Mucosa of descending colon (tissue), 3 donors: Measurements from ENCODE around the gene RAD51B. TPM values are rescaled to one million over a fixed set of nuclear protein-coding genes. Genes with fewer than 3 reads are reported as not detected.

Experiments used
- ATAC-seq: fragments of 200-7000 bp; cut with Tn5 transposase; one replicate; pipeline ENCODE4 v1.9.1; 2020; ENCODE audit warnings: mild to moderate bottlenecking, moderate library complexity
- DNase-seq, 3 donors: peaks; one replicate each; pipeline ENCODE4 v3.0.0-alpha.2; 2020
- H3K36me3 ChIP-seq: fragments of 200-600 bp; one replicate; pipeline ENCODE4 v1.8.0; 2021; ENCODE audit warnings: low read depth, mild to moderate bottlenecking
- H3K4me1 ChIP-seq: fragments of 200-600 bp; one replicate; pipeline ENCODE4 v1.8.0; 2021; ENCODE audit warnings: low read depth, mild to moderate bottlenecking
- H3K4me3 ChIP-seq: fragments of 200-600 bp; one replicate; pipeline ENCODE4 v1.8.0; 2021; ENCODE audit warnings: mild to moderate bottlenecking
- H3K9me3 ChIP-seq: fragments of 200-600 bp; one replicate; pipeline ENCODE4 v1.8.0; 2021; ENCODE audit warnings: mild to moderate bottlenecking
- CTCF ChIP-seq: fragments of 200-600 bp; IDR thresholded peaks from one replicate; pipeline ENCODE4 v1.8.0; 2022; ENCODE audit warnings: antibody characterized with exemption, mild to moderate bottlenecking
- intact Hi-C, 2 donors: fragments of 100-400 bp; cut with DNase I in 1 of 2; cut with micrococcal nuclease in 1 of 2; formaldehyde crosslinking; loops; one replicate each; pipeline versions ENCODE4 v1.11.0 to v1.11.1; 2022; cut with DNase I, micrococcal nuclease
- total RNA-seq, 3 donors: library from RNA; stranded (reverse); fragmentation: NEBNext Ultra II Directional in 2 of 3; extraction: Animal tissue kit (Norgen Biotek cat#: 25700) in 2 of 3; gene quantifications; one replicate each; pipeline versions ENCODE4 v1.2.1 to v1.2.4, GENCODE V29; 2021 to 2023
- donor health status: DM: no; HTN: no; CAD: no; lungs with moderate emphysema.
- donor health status: DM: no; HTN: no; CAD: no.
- donor health status: DM: no; HTN: yes; CAD: no.

Gene RAD51B
- total RNA-seq, 3 donors from 2014 or later = 15.8 to 23.3 (median 20.9) TPM

- no peak overlapping the region for H3K4me3 ChIP-seq
- TF ChIP-seq CTCF = no peak
- peaks cover 32% of the 10 kb centered on the region for H3K4me1 ChIP-seq
- ATAC-seq (no peak), DNase-seq (no peak)
- intact Hi-C loops = no loop called here
- H3K36me3 ChIP-seq = no peaks in the 10 kb centered on the region
- no peaks in the 10 kb centered on the region for H3K9me3 ChIP-seq
Measured at GRCh38 chr14:68238976-68239375, 419.4 kb downstream of the RAD51B start.

- ATAC-seq = peak; percentile 81
- DNase-seq = peak in 1 of 3 donors; percentile 62
- Histone ChIP-seq H3K9me3 (no peaks in the 10 kb centered on the region), H3K4me1 (peaks cover 42% of the 10 kb centered on the region), H3K4me3 (no peak overlapping the region), H3K36me3 (no peaks in the 10 kb centered on the region)
- intact Hi-C loops = loop anchor here in 1 of 2 donors (10.0 kb wide), 1 partner anchor 575 kb away; no protein-coding TSS in a partner anchor
- TF ChIP-seq CTCF = no peak
Measured at GRCh38 chr14:68239988-68240771, 420.6 kb downstream of the RAD51B start.

GRCh38 chr14:68241862-68242487 is 422.4 kb downstream of the RAD51B start:
- no peak overlapping the region for H3K4me3 ChIP-seq
- ATAC-seq = no peak
- no peak for TF ChIP-seq CTCF
- H3K9me3 ChIP-seq = no peaks in the 10 kb centered on the region
- peaks cover 46% of the 10 kb centered on the region for H3K4me1 ChIP-seq
- H3K36me3 ChIP-seq = no peaks in the 10 kb centered on the region
- DNase-seq = no peak
- intact Hi-C loops = loop anchor here in 1 of 2 donors (10.0 kb wide), 1 partner anchor 573 kb away; no protein-coding TSS in a partner anchor

GRCh38 chr14:68243450-68244010 is 424.0 kb downstream of the RAD51B start:
- H3K4me3 ChIP-seq = no peak overlapping the region
- DNase-seq (no peak), ATAC-seq (peak; percentile 41)
- intact Hi-C loops = loop anchor here in 1 of 2 donors (10.0 kb wide), 1 partner anchor 571 kb away; no protein-coding TSS in a partner anchor
- no peaks in the 10 kb centered on the region for H3K9me3 ChIP-seq
- H3K4me1 ChIP-seq = peaks cover 59% of the 10 kb centered on the region
- TF ChIP-seq CTCF = no peak
- H3K36me3 ChIP-seq = no peaks in the 10 kb centered on the region

GRCh38 chr14:68244262-68244980 is 424.8 kb downstream of the RAD51B start:
- Histone ChIP-seq H3K4me3 (no peak overlapping the region), H3K36me3 (no peaks in the 10 kb centered on the region), H3K4me1 (peaks cover 63% of the 10 kb centered on the region), H3K9me3 (no peaks in the 10 kb centered on the region)
- no peak for ATAC-seq
- DNase-seq = no peak
- intact Hi-C loops = loop anchor here in 1 of 2 donors (10.0 kb wide), 1 partner anchor 570 kb away; no protein-coding TSS in a partner anchor
- TF ChIP-seq CTCF = no peak
